Naive thymus-derived CD4-positive, alpha-beta T cell (primary cell): Measurements from ENCODE around the gene PDZD2. TPM values are rescaled to one million over a fixed set of nuclear protein-coding genes. Genes with fewer than 3 reads are reported as not detected.

Source experiments
- ATAC-seq: fragments of 150-1000 bp; cut with Tn5 transposase; 2 replicates; pipeline ENCODE4 v1.10.0; 2021; ENCODE audit warnings: mild to moderate bottlenecking, moderate library complexity
- CTCF ChIA-PET: fragments of 350-600 bp; sonication (Branson Sonifier 250); formaldehyde crosslinking; loops from one replicate; lab custom pipeline; 2021; ENCODE audit warnings: antibody characterized with exemption; lab: Charles Lee
- POLR2A ChIA-PET: fragments of 350-600 bp; sonication (Branson Sonifier 250); formaldehyde crosslinking; loops from one replicate; lab custom pipeline; 2021; ENCODE audit warnings: antibody characterized with exemption, inconsistent platforms; lab: Charles Lee
- DNase-seq, 9 donors: peaks; one replicate each; pipeline versions ENCODE4 v3.0.0 to v3.0.0-alpha.2; 2020 to 2022; ENCODE audit warnings: mixed read lengths in 1 of 9
- H3K27ac ChIP-seq: one replicate; pipeline ENCODE4 v1.7.0; 2013; ENCODE audit warnings: mild to moderate bottlenecking, low read depth, low read length, moderate library complexity
- H3K27me3 ChIP-seq, 2 donors: one replicate each; pipeline ENCODE4 v1.7.0; 2013; ENCODE audit warnings: low read length in 2 of 2, mild to moderate bottlenecking in 2 of 2, moderate library complexity in 2 of 2; ENCODE audit not compliant: control insufficient read depth in 2 of 2, insufficient read depth in 2 of 2
- H3K36me3 ChIP-seq, 3 experiments: 1 replicate in 2 of 3; 2 replicates in 1 of 3; pipeline ENCODE4 v1.7.0; 2013; ENCODE audit warnings: low read length in 3 of 3, mild to moderate bottlenecking in 3 of 3, moderate library complexity in 1 of 3; ENCODE audit not compliant: insufficient read depth in 3 of 3, control insufficient read depth in 2 of 3
- H3K4me1 ChIP-seq, 2 donors: one replicate each; pipeline ENCODE4 v1.7.0; 2013; ENCODE audit warnings: low read length in 2 of 2, mild to moderate bottlenecking in 2 of 2, moderate library complexity in 1 of 2; ENCODE audit not compliant: control insufficient read depth in 2 of 2, insufficient read depth in 2 of 2
- H3K4me3 ChIP-seq: 2 replicates; pipeline ENCODE4 v1.7.0; 2013; ENCODE audit warnings: mild to moderate bottlenecking, low read length
- H3K9me3 ChIP-seq, 3 experiments: 1 replicate in 2 of 3; 2 replicates in 1 of 3; pipeline ENCODE4 v1.7.0; 2013; ENCODE audit warnings: low read length in 3 of 3; ENCODE audit not compliant: control insufficient read depth in 2 of 3
- H3K27ac Mint-ChIP-seq, 9 donors: one replicate each; pipeline ENCODE4 v1.8.0; 2020 to 2022; ENCODE audit warnings: mixed read lengths in 9 of 9, mild to moderate bottlenecking in 8 of 9, moderate library complexity in 5 of 9, inconsistent platforms in 2 of 9
- H3K27me3 Mint-ChIP-seq, 5 donors: one replicate each; pipeline ENCODE4 v1.8.0; 2021 to 2022; ENCODE audit warnings: mixed read lengths in 5 of 5, mild to moderate bottlenecking in 1 of 5
- H3K36me3 Mint-ChIP-seq, 5 donors: one replicate each; pipeline ENCODE4 v1.8.0; 2020 to 2022; ENCODE audit warnings: mixed read lengths in 5 of 5, mild to moderate bottlenecking in 3 of 5, inconsistent platforms in 1 of 5
- H3K4me1 Mint-ChIP-seq, 7 donors: one replicate each; pipeline ENCODE4 v1.8.0; 2020 to 2022; ENCODE audit warnings: mixed read lengths in 7 of 7, mild to moderate bottlenecking in 3 of 7, inconsistent platforms in 1 of 7
- H3K4me3 Mint-ChIP-seq, 10 donors: one replicate each; pipeline ENCODE4 v1.8.0; 2020 to 2022; ENCODE audit warnings: mild to moderate bottlenecking in 10 of 10, mixed read lengths in 10 of 10, moderate library complexity in 6 of 10, inconsistent platforms in 2 of 10
- H3K9me3 Mint-ChIP-seq, 11 donors: one replicate each; pipeline ENCODE4 v1.8.0; 2020 to 2022; ENCODE audit warnings: mixed read lengths in 11 of 11, mild to moderate bottlenecking in 4 of 11, inconsistent platforms in 1 of 11, moderate library complexity in 1 of 11
- intact Hi-C, 2 donors: fragments of 100-400 bp; cut with micrococcal nuclease; formaldehyde crosslinking; loops; one replicate each; pipeline ENCODE4 v1.15.1; 2023
- polyA plus RNA-seq, 2 donors: library from polyadenylated mRNA; unstranded; fragments of 300-500 nt; fragmentation: Illumina TruSeq; gene quantifications; one replicate each; pipeline ENCODE4 v1.2.3, GENCODE V29; 2021
- total RNA-seq, 6 experiments: library from RNA in 5 of 6; stranded (reverse) in 5 of 6; gene quantifications; 1 replicate in 5 of 6; 2 replicates in 1 of 6; pipeline ENCODE4 v1.2.3 and lab custom pipeline; 2021 to 2026

Gene PDZD2
- total and polyA plus RNA-seq, 7 experiments from 2014 or later, result 1.1 to 2.7 (median 1.3) TPM; not detected in 1

GRCh38 chr5:31995714-31996113, 356.8 kb downstream of the PDZD2 start:
- peaks cover 0 to 19% (median 6%) of the 10 kb centered on the region in 5 donors for H3K36me3 Mint-ChIP-seq
- peak overlapping the region in 9 of 10 donors; percentile 51 to 86 (median 70) for H3K4me3 Mint-ChIP-seq
- Histone ChIP-seq H3K27me3 (no peaks in the 10 kb centered on the region), H3K27ac (no peak overlapping the region), H3K36me3 (no peaks in the 10 kb centered on the region), H3K4me3 (no peak overlapping the region), H3K4me1 (peaks cover 0 to 13% of the 10 kb centered on the region in 2 donors), H3K9me3 (no peaks in the 10 kb centered on the region)
- CTCF ChIA-PET, result no interaction called here
- intact Hi-C loops, result no loop called here
- peak overlapping the region in 8 of 9 donors; percentile 31 to 95 (median 84) for H3K27ac Mint-ChIP-seq
- DNase-seq, result peak in 5 of 9 donors; percentile 22 to 52 (median 38)
- POLR2A ChIA-PET, result interaction anchor here (1.2 kb wide), 1 partner anchor 125 kb away, joined by 3 read pairs; no protein-coding TSS in a partner anchor
- H3K9me3 Mint-ChIP-seq, result peaks cover 0 to 4% (median 0%) of the 10 kb centered on the region in 11 donors
- no peaks in the 10 kb centered on the region for H3K27me3 Mint-ChIP-seq
- ATAC-seq, result peak; percentile 37
- peaks cover 5 to 39% (median 32%) of the 10 kb centered on the region in 7 donors for H3K4me1 Mint-ChIP-seq

GRCh38 chr5:31996909-31997308, 358.0 kb downstream of the PDZD2 start:
- CTCF ChIA-PET, result interaction anchor here (0.9 to 1.2 kb wide), 2 partner anchors 15 to 141 kb away, joined by 3 to 4 read pairs; no protein-coding TSS in a partner anchor
- no peaks in the 10 kb centered on the region for H3K27me3 Mint-ChIP-seq
- peaks cover 5 to 39% (median 32%) of the 10 kb centered on the region in 7 donors for H3K4me1 Mint-ChIP-seq

GRCh38 chr5:31999470-31999869, 360.5 kb downstream of the PDZD2 start:
- ChIA-PET POLR2A (no interaction called here), CTCF (no interaction called here)
- no peak for DNase-seq
- no peak overlapping the region for H3K27ac ChIP-seq
- no peak for ATAC-seq
- no peak overlapping the region for H3K4me3 ChIP-seq
- intact Hi-C loops, result no loop called here
- no peaks in the 10 kb centered on the region for H3K9me3 ChIP-seq
- H3K27ac Mint-ChIP-seq, result peak overlapping the region in 1 of 9 donors; percentile 72
- no peak overlapping the region for H3K4me3 Mint-ChIP-seq
- no peaks in the 10 kb centered on the region for H3K27me3 ChIP-seq
- H3K4me1 ChIP-seq, result peaks cover 0 to 13% of the 10 kb centered on the region in 2 donors
- peaks cover 5 to 29% (median 26%) of the 10 kb centered on the region in 7 donors for H3K4me1 Mint-ChIP-seq
- no peaks in the 10 kb centered on the region for H3K36me3 ChIP-seq
- H3K27me3 Mint-ChIP-seq, result no peaks in the 10 kb centered on the region
- H3K36me3 Mint-ChIP-seq, result peaks cover 0 to 18% (median 11%) of the 10 kb centered on the region in 5 donors
- H3K9me3 Mint-ChIP-seq, result peaks cover 0 to 4% (median 0%) of the 10 kb centered on the region in 11 donors

More at GRCh38 chr5:31996909-31997308, 358.0 kb downstream of the PDZD2 start:
- H3K27ac Mint-ChIP-seq, result peak overlapping the region in 5 of 9 donors; percentile 7 to 68 (median 53)
- Histone ChIP-seq H3K4me1 (peaks cover 0 to 13% of the 10 kb centered on the region in 2 donors), H3K4me3 (no peak overlapping the region), H3K27ac (no peak overlapping the region), H3K36me3 (no peaks in the 10 kb centered on the region), H3K9me3 (no peaks in the 10 kb centered on the region), H3K27me3 (no peaks in the 10 kb centered on the region)
- H3K36me3 Mint-ChIP-seq, result peaks cover 0 to 18% (median 9%) of the 10 kb centered on the region in 5 donors
- peak overlapping the region in 2 of 10 donors; percentile 8 to 20 for H3K4me3 Mint-ChIP-seq
- ATAC-seq (no peak), DNase-seq (no peak)
- H3K9me3 Mint-ChIP-seq, result peaks cover 0 to 4% (median 0%) of the 10 kb centered on the region in 11 donors
- intact Hi-C loops, result no loop called here
- POLR2A ChIA-PET, result interaction anchor here (0.8 kb wide), 1 partner anchor 15 kb away, joined by 3 read pairs; no protein-coding TSS in a partner anchor

GRCh38 chr5:32000731-32001130, 361.8 kb downstream of the PDZD2 start:
- peak overlapping the region in 1 of 9 donors; percentile 24 for H3K27ac Mint-ChIP-seq
- DNase-seq, result no peak
- CTCF ChIA-PET, result no interaction called here
- no peak for ATAC-seq
- POLR2A ChIA-PET, result no interaction called here
- H3K4me1 Mint-ChIP-seq, result peaks cover 2 to 19% (median 16%) of the 10 kb centered on the region in 7 donors
- H3K27me3 ChIP-seq, result no peaks in the 10 kb centered on the region
- peaks cover 0 to 8% of the 10 kb centered on the region in 2 donors for H3K4me1 ChIP-seq
- intact Hi-C loops, result no loop called here
- peaks cover 0 to 18% (median 11%) of the 10 kb centered on the region in 5 donors for H3K36me3 Mint-ChIP-seq
- no peak overlapping the region for H3K4me3 ChIP-seq
- H3K27ac ChIP-seq, result no peak overlapping the region
- H3K9me3 Mint-ChIP-seq, result peaks cover 0 to 4% (median 0%) of the 10 kb centered on the region in 11 donors
- H3K27me3 Mint-ChIP-seq, result no peaks in the 10 kb centered on the region
- H3K36me3 ChIP-seq, result no peaks in the 10 kb centered on the region
- H3K9me3 ChIP-seq, result no peaks in the 10 kb centered on the region
- no peak overlapping the region for H3K4me3 Mint-ChIP-seq

GRCh38 chr5:32001284-32001683, 362.4 kb downstream of the PDZD2 start:
- DNase-seq (no peak), ATAC-seq (no peak)
- Histone ChIP-seq H3K9me3 (no peaks in the 10 kb centered on the region), H3K4me1 (peaks cover 0 to 3% of the 10 kb centered on the region in 2 donors), H3K4me3 (no peak overlapping the region), H3K27me3 (no peaks in the 10 kb centered on the region), H3K27ac (no peak overlapping the region), H3K36me3 (no peaks in the 10 kb centered on the region)
- POLR2A ChIA-PET, result no interaction called here
- H3K9me3 Mint-ChIP-seq, result peaks cover 0 to 4% (median 0%) of the 10 kb centered on the region in 11 donors
- CTCF ChIA-PET, result no interaction called here
- H3K4me1 Mint-ChIP-seq, result peaks cover 0 to 13% (median 11%) of the 10 kb centered on the region in 7 donors
- H3K36me3 Mint-ChIP-seq, result peaks cover 0 to 18% (median 11%) of the 10 kb centered on the region in 5 donors
- H3K4me3 Mint-ChIP-seq, result no peak overlapping the region
- peak overlapping the region in 1 of 9 donors; percentile 24 for H3K27ac Mint-ChIP-seq
- intact Hi-C loops, result no loop called here
- H3K27me3 Mint-ChIP-seq, result no peaks in the 10 kb centered on the region

GRCh38 chr5:32001707-32002106, 362.8 kb downstream of the PDZD2 start:
- Mint-ChIP-seq H3K9me3 (peaks cover 0 to 4% (median 0%) of the 10 kb centered on the region in 11 donors), H3K27me3 (no peaks in the 10 kb centered on the region), H3K4me1 (peaks cover 0 to 10% (median 9%) of the 10 kb centered on the region in 7 donors), H3K36me3 (peaks cover 0 to 18% (median 11%) of the 10 kb centered on the region in 5 donors), H3K4me3 (no peak overlapping the region), H3K27ac (no peak overlapping the region)
- CTCF ChIA-PET, result no interaction called here
- no peaks in the 10 kb centered on the region for H3K36me3 ChIP-seq
- H3K9me3 ChIP-seq, result no peaks in the 10 kb centered on the region
- H3K4me3 ChIP-seq, result no peak overlapping the region
- no peak for ATAC-seq
- no peaks in the 10 kb centered on the region for H3K27me3 ChIP-seq
- POLR2A ChIA-PET, result no interaction called here
- no peaks in the 10 kb centered on the region for H3K4me1 ChIP-seq
- intact Hi-C loops, result no loop called here
- no peak for DNase-seq
- no peak overlapping the region for H3K27ac ChIP-seq
